AG04450 (cell line): Measurements from ENCODE around the gene CLDN20. TPM values are rescaled to one million over a fixed set of nuclear protein-coding genes. Genes with fewer than 3 reads are reported as not detected.

Experiments
- CTCF ChIA-PET: fragments of 300-600, 350-600 bp; formaldehyde crosslinking; extraction: SDS; loops from one replicate; lab custom pipeline; 2022; ENCODE audit warnings: antibody characterized with exemption, inconsistent platforms; lab: Charles Lee
- POLR2A ChIA-PET: fragments of 350-600 bp; formaldehyde crosslinking; extraction: SDS; loops from one replicate; lab custom pipeline; 2021; ENCODE audit warnings: antibody characterized with exemption, inconsistent platforms; lab: Yijun Ruan, JAX
- DNase-seq: peaks from one replicate; pipeline ENCODE4 v3.0.0-alpha.2; 2011; ENCODE audit warnings: low read depth, low spot score
- H3K27ac ChIP-seq: one replicate; pipeline ENCODE4 v1.5.1; 2012; ENCODE audit warnings: low read depth, low read length, control low read depth
- H3K27me3 ChIP-seq: one replicate; pipeline ENCODE4 v1.6.0; 2012; ENCODE audit warnings: low read length; ENCODE audit not compliant: control insufficient read depth, insufficient read depth
- H3K4me3 ChIP-seq: 2 replicates; pipeline ENCODE4 v1.5.1; 2011; ENCODE audit warnings: mild to moderate bottlenecking, low read depth, low read length, control low read depth
- H3K9me3 ChIP-seq: 2 replicates; pipeline ENCODE4 v1.5.1; 2012; ENCODE audit warnings: low read length; ENCODE audit not compliant: control insufficient read depth, insufficient read depth
- CTCF ChIP-seq: IDR thresholded peaks from 2 replicates; pipeline ENCODE4 v1.5.1; 2011; ENCODE audit warnings: low read depth, low read length, control low read depth, inconsistent platforms
- polyA plus RNA-seq: library from polyadenylated mRNA; depleted of rRNA; stranded (reverse); fragments of >200 nt; gene quantifications from 2 replicates; pipeline ENCODE4 v1.2.3, GENCODE V29; 2011

The CLDN20 gene
- polyA plus RNA-seq, 1 experiment = not detected

GRCh38 chr6:155270561-155271091 lies 6.8 kb downstream of the CLDN20 start:
- Histone ChIP-seq H3K27me3 (no peaks in the 10 kb centered on the region), H3K27ac (no peak overlapping the region), H3K9me3 (no peaks in the 10 kb centered on the region), H3K4me3 (no peak overlapping the region)
- no peak for TF ChIP-seq CTCF
- ChIA-PET CTCF (interaction anchor here (0.6 to 1.8 kb wide), 5 partner anchors 17 to 465 kb away, joined by 3 to 6 read pairs (median 4); no protein-coding TSS in a partner anchor), POLR2A (no interaction called here)
- DNase-seq = no peak

GRCh38 chr6:155271145-155271544 lies 7.3 kb downstream of the CLDN20 start:
- no peak for TF ChIP-seq CTCF
- H3K27me3 ChIP-seq = no peaks in the 10 kb centered on the region
- H3K9me3 ChIP-seq = no peaks in the 10 kb centered on the region
- no peak for DNase-seq
- H3K27ac ChIP-seq = no peak overlapping the region
- POLR2A ChIA-PET = no interaction called here
- no peak overlapping the region for H3K4me3 ChIP-seq
- CTCF ChIA-PET = interaction anchor here (0.9 to 1.8 kb wide), 4 partner anchors 17 to 595 kb away, joined by 3 to 6 read pairs (median 4); no protein-coding TSS in a partner anchor

- ChIA-PET CTCF (interaction anchor here (0.6 to 1.7 kb wide), 4 partner anchors 19 to 597 kb away, joined by 3 to 4 read pairs (median 4); no protein-coding TSS in a partner anchor), POLR2A (no interaction called here)
- Histone ChIP-seq H3K4me3 (no peak overlapping the region), H3K27ac (no peak overlapping the region), H3K9me3 (no peaks in the 10 kb centered on the region), H3K27me3 (no peaks in the 10 kb centered on the region)
- DNase-seq = no peak
- TF ChIP-seq CTCF = no peak
These were observed 8.8 kb downstream of the CLDN20 start for GRCh38 chr6:155272353-155273232.

GRCh38 chr6:155273431-155273830 lies 9.6 kb downstream of the CLDN20 start:
- Histone ChIP-seq H3K27ac (peak overlapping the region; percentile 40), H3K9me3 (no peaks in the 10 kb centered on the region), H3K4me3 (no peak overlapping the region), H3K27me3 (no peaks in the 10 kb centered on the region)
- ChIA-PET POLR2A (no interaction called here), CTCF (interaction anchor here (0.9 to 1.7 kb wide), 3 partner anchors 26 to 598 kb away, joined by 3 to 4 read pairs (median 4); no protein-coding TSS in a partner anchor)
- no peak for TF ChIP-seq CTCF
- DNase-seq = peak; percentile 72

- TF ChIP-seq CTCF = no peak
- POLR2A ChIA-PET = no interaction called here
- no peak overlapping the region for H3K4me3 ChIP-seq
- no peaks in the 10 kb centered on the region for H3K9me3 ChIP-seq
- no peaks in the 10 kb centered on the region for H3K27me3 ChIP-seq
- peak overlapping the region; percentile 49 for H3K27ac ChIP-seq
- no peak for DNase-seq
- CTCF ChIA-PET = no interaction called here
These were observed 10.3 kb downstream of the CLDN20 start for GRCh38 chr6:155274106-155274505.
